ENCODE data around the gene RPGR.

RPGR gene

GRCh38 chrX:38256019-38256418 lies 71.3 kb downstream of the RPGR start:
- DNase-seq, result no peak

GRCh38 chrX:38249965-38250364 lies 77.3 kb downstream of the RPGR start:
- no peak for DNase-seq

- DNase-seq, result no peak
Observed at GRCh38 chrX:38247051-38247450, 80.3 kb downstream of the RPGR start.

- DNase-seq, result no peak
Observed at GRCh38 chrX:38240541-38240940, 86.8 kb downstream of the RPGR start.

- no peak for DNase-seq
Observed at GRCh38 chrX:38236901-38237615, 90.3 kb downstream of the RPGR start.

- DNase-seq, result no peak
Observed at GRCh38 chrX:38233891-38234667, 93.2 kb downstream of the RPGR start.

- DNase-seq, result no peak
Observed at GRCh38 chrX:38232079-38232686, 95.1 kb downstream of the RPGR start.

GRCh38 chrX:38225093-38225492 lies 102.2 kb downstream of the RPGR start:
- no peak for DNase-seq

- no peak for DNase-seq
Observed at GRCh38 chrX:38224160-38224559, 103.1 kb downstream of the RPGR start.

- DNase-seq, result no peak
Observed at GRCh38 chrX:38221391-38221929, 105.8 kb downstream of the RPGR start.

GRCh38 chrX:38220415-38221390 lies 106.6 kb downstream of the RPGR start, which contains the start of gene SRPX:
SRPX (minus strand) TSS chrX:38220871; CDS start chrX:38220792, 79 bp downstream.
- no peak for DNase-seq

- DNase-seq, result no peak
Observed at GRCh38 chrX:38220024-38220414, 107.3 kb downstream of the RPGR start.
